Breast epithelium (tissue), 4 donors: ENCODE results near the gene FNDC3A. TPM values are rescaled to one million over a fixed set of nuclear protein-coding genes. Genes with fewer than 3 reads are reported as not detected.
"Not testable (repeated sequence)": the region's sequence is repeated elsewhere in the genome, so short reads cannot be mapped to it uniquely, and the experiment has no call there.

Source experiments
- DNase-seq, 2 donors: peaks; one replicate each; pipeline ENCODE4 v3.0.0-alpha.2; 2019; ENCODE audit warnings: low spot score in 2 of 2
- H3K27ac ChIP-seq, 2 donors: fragments of 200-600 bp; sonication (generic) in 1 of 2; one replicate each; pipeline ENCODE4 v1.5.1; 2016 to 2019; ENCODE audit warnings: mild to moderate bottlenecking in 1 of 2
- H3K27me3 ChIP-seq, 2 donors: fragments of 200-600 bp; sonication (generic) in 1 of 2; one replicate each; pipeline versions ENCODE4 v1.5.1 to v1.6.0; 2017 to 2019; ENCODE audit warnings: control low read depth in 1 of 2, mild to moderate bottlenecking in 1 of 2
- H3K36me3 ChIP-seq: fragments of 200-600 bp; one replicate; pipeline ENCODE4 v1.5.1; 2019
- H3K4me1 ChIP-seq, 2 donors: fragments of 200-600 bp; sonication (generic); one replicate each; pipeline ENCODE4 v1.5.1; 2016 to 2019; ENCODE audit warnings: control low read depth in 1 of 2
- H3K4me3 ChIP-seq, 3 donors: fragments of 200-600 bp; sonication (generic); 1 replicate in 2 of 3; 2 replicates in 1 of 3; pipeline ENCODE4 v1.5.1; 2016 to 2019; ENCODE audit warnings: mild to moderate bottlenecking in 3 of 3, moderate library complexity in 2 of 3
- H3K9me3 ChIP-seq, 2 donors: fragments of 200-600 bp; sonication (generic) in 1 of 2; one replicate each; pipeline ENCODE4 v1.5.1; 2016 to 2019; ENCODE audit warnings: control low read depth in 1 of 2
- CTCF ChIP-seq, 3 donors: fragments of 450-650 bp; IDR thresholded peaks; one replicate each; pipeline ENCODE4 v1.5.1; 2016 to 2017; ENCODE audit warnings: antibody characterized with exemption in 3 of 3, mild to moderate bottlenecking in 3 of 3, moderate library complexity in 3 of 3
- POLR2A ChIP-seq: fragments of 450-650 bp; IDR thresholded peaks from one replicate; pipeline ENCODE4 v1.6.1; 2016; ENCODE audit warnings: antibody characterized with exemption, mild to moderate bottlenecking, moderate library complexity
- POLR2AphosphoS5 ChIP-seq, 3 donors: sonication (generic); formaldehyde crosslinking; IDR thresholded peaks; one replicate each; pipeline ENCODE4 v1.6.1; 2017; ENCODE audit warnings: antibody characterized with exemption in 3 of 3
- intact Hi-C: fragments of 100-400 bp; cut with DNase I; formaldehyde crosslinking; loops from one replicate; pipeline ENCODE4 v1.15.1; 2023; ENCODE audit warnings: low total_unique reads
- total RNA-seq, 3 donors: library from RNA; depleted of rRNA; stranded (reverse); fragments of >200 nt; gene quantifications; one replicate each; pipeline ENCODE4 v1.1.0, GENCODE V29; 2016

Gene FNDC3A
- total RNA-seq, 3 donors from 2014 or later, result 45.3 to 85.8 (median 57.7) TPM

GRCh38 chr13:49057176-49057575, 81.5 kb downstream of the FNDC3A start:
- intact Hi-C loops, result no loop called here
- Histone ChIP-seq H3K27ac (no peak overlapping the region), H3K36me3 (no peaks in the 10 kb centered on the region), H3K27me3 (no peaks in the 10 kb centered on the region), H3K4me3 (no peak overlapping the region), H3K9me3 (no peaks in the 10 kb centered on the region), H3K4me1 (no peaks in the 10 kb centered on the region)
- TF ChIP-seq CTCF (IDR thresholded peaks at IDR 0.05), result no peak
- no peak for TF ChIP-seq POLR2AphosphoS5 (IDR thresholded peaks at IDR 0.05)
- TF ChIP-seq POLR2A, result no peak
- DNase-seq, result no peak

GRCh38 chr13:49058761-49059160, 83.0 kb downstream of the FNDC3A start:
- TF ChIP-seq POLR2AphosphoS5 (IDR thresholded peaks at IDR 0.05) (no peak), POLR2A (no peak), CTCF (IDR thresholded peaks at IDR 0.05) (no peak)
- intact Hi-C loops, result no loop called here
- Histone ChIP-seq H3K4me3 (no peak overlapping the region), H3K9me3 (no peaks in the 10 kb centered on the region), H3K36me3 (no peaks in the 10 kb centered on the region), H3K4me1 (no peaks in the 10 kb centered on the region), H3K27ac (no peak overlapping the region), H3K27me3 (no peaks in the 10 kb centered on the region)
- no peak for DNase-seq

- DNase-seq, result no peak
- Histone ChIP-seq H3K4me3 (no peak overlapping the region), H3K36me3 (no peaks in the 10 kb centered on the region), H3K27me3 (no peaks in the 10 kb centered on the region), H3K4me1 (no peaks in the 10 kb centered on the region), H3K27ac (no peak overlapping the region), H3K9me3 (no peaks in the 10 kb centered on the region)
- TF ChIP-seq POLR2A, result no peak
- no peak for TF ChIP-seq POLR2AphosphoS5 (IDR thresholded peaks at IDR 0.05)
- no peak for TF ChIP-seq CTCF (IDR thresholded peaks at IDR 0.05)
- intact Hi-C loops, result no loop called here
Measured at GRCh38 chr13:49060678-49061387, 85.1 kb downstream of the FNDC3A start.

- intact Hi-C loops, H3K9me3 ChIP-seq, DNase-seq, H3K27me3 ChIP-seq, H3K27ac ChIP-seq, H3K36me3 ChIP-seq, H3K4me1 ChIP-seq, H3K4me3 ChIP-seq: not testable (repeated sequence)
Measured at GRCh38 chr13:49061388-49061752, 85.7 kb downstream of the FNDC3A start.

- no peak for DNase-seq
- H3K4me1 ChIP-seq, result no peaks in the 10 kb centered on the region
- intact Hi-C loops, result no loop called here
Measured at GRCh38 chr13:49062297-49062896, 86.7 kb downstream of the FNDC3A start.

More at GRCh38 chr13:49062297-49062896, 86.7 kb downstream of the FNDC3A start:
- Histone ChIP-seq H3K36me3 (no peaks in the 10 kb centered on the region), H3K9me3 (no peaks in the 10 kb centered on the region), H3K4me3 (no peak overlapping the region), H3K27ac (no peak overlapping the region), H3K27me3 (no peaks in the 10 kb centered on the region)
- TF ChIP-seq CTCF (IDR thresholded peaks at IDR 0.05) (no peak), POLR2AphosphoS5 (IDR thresholded peaks at IDR 0.05) (no peak), POLR2A (no peak)
